Activated T-helper 17 cell treated with anti-CD3 and anti-CD28 coated beads, Interleukin-2, amount 50 U/mL, for 72 hours (primary cell): Measurements from ENCODE around the gene MLLT10. TPM values are rescaled to one million over a fixed set of nuclear protein-coding genes. Genes with fewer than 3 reads are reported as not detected.

Experiments
- ATAC-seq: fragments of 150-1000 bp; cut with Tn5 transposase; replicated peaks from 2 replicates; pipeline ENCODE4 v1.10.0; 2021; ENCODE audit warnings: mild to moderate bottlenecking, moderate library complexity
- H3K27ac Mint-ChIP-seq: one replicate; pipeline ENCODE4 v1.8.0; 2022; ENCODE audit warnings: mixed read lengths
- H3K27me3 Mint-ChIP-seq: one replicate; pipeline ENCODE4 v1.8.0; 2022; ENCODE audit warnings: mixed read lengths
- H3K36me3 Mint-ChIP-seq: one replicate; pipeline ENCODE4 v1.8.0; 2022; ENCODE audit warnings: low read depth, mild to moderate bottlenecking, mixed read lengths
- H3K4me1 Mint-ChIP-seq: one replicate; pipeline ENCODE4 v1.8.0; 2022; ENCODE audit warnings: mixed read lengths
- H3K4me3 Mint-ChIP-seq: one replicate; pipeline ENCODE4 v1.8.0; 2022; ENCODE audit warnings: mild to moderate bottlenecking, mixed read lengths
- H3K9me3 Mint-ChIP-seq: one replicate; pipeline ENCODE4 v1.8.0; 2022; ENCODE audit warnings: mixed read lengths
- total RNA-seq, 2 donors: library from RNA; stranded (reverse); gene quantifications; one replicate each; pipeline ENCODE4 v1.2.3, GENCODE V29; 2022

Gene MLLT10
- total RNA-seq, result 10 to 100 TPM; 45.2 to 50.1 TPM

DNA sequence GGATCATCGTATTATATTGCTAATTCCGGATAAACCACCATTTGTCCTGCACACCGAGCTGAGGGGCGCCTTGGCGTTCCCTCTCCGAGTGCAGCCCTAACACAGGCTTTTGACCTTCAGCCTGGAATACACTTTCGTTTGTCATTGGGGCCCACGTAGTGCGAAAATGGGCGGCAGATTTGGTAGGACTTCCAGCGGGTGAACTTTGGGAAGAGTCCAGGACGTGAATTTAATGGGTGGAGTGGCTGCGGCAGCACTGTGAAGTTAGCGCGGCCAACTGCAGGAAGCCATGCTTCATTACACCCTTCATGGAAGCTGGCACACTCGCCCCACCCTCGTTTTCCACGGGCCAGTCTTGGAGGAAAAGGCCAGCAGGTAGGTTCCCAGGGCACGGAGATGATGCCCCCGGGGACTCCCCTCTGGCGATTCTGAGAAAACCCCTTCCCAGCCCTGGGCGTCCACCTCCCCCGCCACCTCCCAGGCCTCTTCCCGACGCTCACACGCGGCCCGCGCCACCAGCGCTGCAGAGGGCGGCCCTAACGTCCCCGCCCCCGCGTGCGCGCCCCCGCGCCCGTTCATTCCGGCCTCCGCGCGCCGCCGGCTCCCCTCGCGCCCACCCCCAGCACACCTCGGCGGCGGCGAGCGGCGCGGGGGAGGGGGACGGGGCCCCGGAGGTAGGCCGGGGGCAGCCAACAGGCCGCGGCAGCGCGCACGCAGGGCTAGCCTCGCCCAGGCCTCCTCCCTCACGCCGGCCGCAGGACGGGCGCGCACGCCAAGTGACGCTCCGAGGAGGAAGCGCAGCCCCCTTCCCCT is at the start of gene MLLT10:
TSS of gene MLLT10 (plus strand) at position 766 of the 813 bp plus-strand sequence. CDS start 413 bp downstream, outside the sequence.
- peak within 1 kb of the TSS; percentile 88 for H3K4me3 Mint-ChIP-seq
- peak within 1 kb of the TSS; percentile 87 for H3K27ac Mint-ChIP-seq
- H3K27me3 Mint-ChIP-seq, result no peaks in the 10 kb centered on the region
- peaks cover 26% of the 10 kb centered on the region for H3K36me3 Mint-ChIP-seq
- peak; percentile 87 for ATAC-seq
- peaks cover 9% of the 10 kb centered on the region for H3K4me1 Mint-ChIP-seq
- H3K9me3 Mint-ChIP-seq, result no peaks in the 10 kb centered on the region

DNA sequence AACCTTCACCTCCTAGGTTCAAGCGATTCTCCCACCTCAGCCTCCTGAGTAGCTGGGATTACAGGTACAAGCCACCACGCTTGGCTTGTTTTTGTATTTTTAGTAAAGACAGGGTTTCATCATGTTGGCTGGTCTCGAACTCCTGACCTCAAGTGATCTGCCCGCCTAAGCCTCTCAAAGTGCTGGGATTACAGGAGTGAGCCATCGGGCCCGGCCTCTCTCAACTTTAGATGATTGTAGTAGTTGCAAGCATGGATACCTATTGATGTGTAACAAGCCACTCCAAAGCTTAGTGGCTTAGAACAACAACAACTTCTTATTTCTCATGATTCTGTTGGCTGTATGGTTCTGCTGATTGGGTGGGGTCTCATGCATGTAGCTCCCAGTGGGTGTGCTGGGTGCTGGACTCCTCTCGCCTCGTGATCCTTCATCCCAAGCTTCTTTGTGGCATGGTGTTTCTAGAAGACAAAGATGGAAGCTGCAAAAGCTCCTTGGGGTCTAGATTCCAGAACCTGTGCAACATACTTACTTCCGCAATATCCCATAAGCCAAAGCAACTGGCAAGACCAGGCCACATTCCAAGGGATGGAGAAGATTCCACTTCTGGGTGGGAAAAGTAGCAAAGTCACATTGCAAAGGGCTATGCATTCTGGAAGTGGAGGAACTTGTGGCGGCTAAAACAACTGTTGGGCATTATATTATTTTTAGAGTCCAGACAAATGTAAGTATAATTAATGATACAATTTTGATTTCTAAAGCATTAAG is 46.4 kb upstream of the MLLT10 start:
- H3K36me3 Mint-ChIP-seq, result no peaks in the 10 kb centered on the region
- H3K27me3 Mint-ChIP-seq, result peaks cover 18% of the 10 kb centered on the region
- H3K9me3 Mint-ChIP-seq, result no peaks in the 10 kb centered on the region
- no peaks in the 10 kb centered on the region for H3K4me1 Mint-ChIP-seq
- ATAC-seq, result no peak
- H3K27ac Mint-ChIP-seq, result no peak overlapping the region
- no peak overlapping the region for H3K4me3 Mint-ChIP-seq

DNA sequence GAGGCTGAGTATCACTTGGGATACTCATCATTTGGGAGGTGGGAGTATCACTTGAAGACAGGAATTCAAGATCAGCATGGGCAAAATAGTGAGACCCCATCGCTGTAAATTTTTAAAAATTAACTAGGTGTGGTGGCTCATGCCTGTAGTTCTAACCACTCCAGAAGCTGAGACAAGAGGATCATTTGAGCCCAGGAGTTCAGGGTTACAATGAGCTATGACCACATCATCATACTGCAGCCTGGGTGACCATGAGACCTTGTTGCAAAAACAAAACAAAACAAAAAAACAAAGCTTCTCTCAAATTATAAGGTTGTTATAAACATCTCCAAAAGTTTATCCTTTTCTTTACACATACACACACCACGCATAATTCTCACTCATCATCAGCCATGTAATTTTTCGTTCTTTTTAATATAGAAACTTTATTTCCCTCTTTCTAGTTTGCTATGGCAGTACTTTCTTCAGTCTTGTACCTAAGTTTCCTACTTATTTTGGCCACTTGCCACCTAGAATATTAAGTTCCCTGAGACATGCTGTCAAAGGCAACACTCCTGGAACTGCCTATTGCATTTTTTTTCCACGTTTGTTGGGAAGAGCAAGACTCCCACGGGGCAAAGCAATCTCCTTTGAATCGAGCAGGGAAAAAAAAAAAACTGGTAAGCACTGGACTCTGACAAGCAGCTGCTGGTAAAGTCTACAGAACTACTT is 45.6 kb upstream of the MLLT10 start:
- Mint-ChIP-seq H3K36me3 (no peaks in the 10 kb centered on the region), H3K4me1 (no peaks in the 10 kb centered on the region), H3K9me3 (no peaks in the 10 kb centered on the region), H3K27ac (no peak overlapping the region), H3K4me3 (no peak overlapping the region), H3K27me3 (peaks cover 18% of the 10 kb centered on the region)
- ATAC-seq, result no peak

DNA sequence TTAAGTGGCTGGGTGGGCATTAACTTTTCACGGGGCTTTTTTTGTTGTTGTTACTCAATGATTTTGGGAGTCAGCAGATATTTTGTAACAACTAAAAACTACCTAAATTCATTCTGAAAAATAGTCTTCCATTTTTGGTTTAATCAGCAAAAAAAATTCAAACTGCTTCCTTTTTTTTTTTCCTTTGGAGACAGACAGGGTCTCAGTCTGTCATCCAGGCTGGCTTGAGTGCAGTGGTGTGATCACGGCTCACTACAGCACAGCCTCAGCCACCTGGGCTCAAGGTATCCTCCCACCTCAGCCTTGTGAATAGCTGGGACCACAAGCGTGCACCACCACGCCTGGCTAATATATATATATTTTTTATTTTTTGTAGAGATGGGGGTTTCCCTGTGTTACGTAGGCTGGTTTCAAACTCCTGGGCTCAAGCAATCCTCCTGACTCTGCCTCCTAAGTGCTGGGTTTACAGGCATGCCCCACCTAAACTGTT is 45.0 kb upstream of the MLLT10 start:
- Mint-ChIP-seq H3K27me3 (peaks cover 23% of the 10 kb centered on the region), H3K36me3 (no peaks in the 10 kb centered on the region), H3K4me1 (no peaks in the 10 kb centered on the region), H3K27ac (no peak overlapping the region), H3K9me3 (no peaks in the 10 kb centered on the region), H3K4me3 (no peak overlapping the region)
- no peak for ATAC-seq

DNA sequence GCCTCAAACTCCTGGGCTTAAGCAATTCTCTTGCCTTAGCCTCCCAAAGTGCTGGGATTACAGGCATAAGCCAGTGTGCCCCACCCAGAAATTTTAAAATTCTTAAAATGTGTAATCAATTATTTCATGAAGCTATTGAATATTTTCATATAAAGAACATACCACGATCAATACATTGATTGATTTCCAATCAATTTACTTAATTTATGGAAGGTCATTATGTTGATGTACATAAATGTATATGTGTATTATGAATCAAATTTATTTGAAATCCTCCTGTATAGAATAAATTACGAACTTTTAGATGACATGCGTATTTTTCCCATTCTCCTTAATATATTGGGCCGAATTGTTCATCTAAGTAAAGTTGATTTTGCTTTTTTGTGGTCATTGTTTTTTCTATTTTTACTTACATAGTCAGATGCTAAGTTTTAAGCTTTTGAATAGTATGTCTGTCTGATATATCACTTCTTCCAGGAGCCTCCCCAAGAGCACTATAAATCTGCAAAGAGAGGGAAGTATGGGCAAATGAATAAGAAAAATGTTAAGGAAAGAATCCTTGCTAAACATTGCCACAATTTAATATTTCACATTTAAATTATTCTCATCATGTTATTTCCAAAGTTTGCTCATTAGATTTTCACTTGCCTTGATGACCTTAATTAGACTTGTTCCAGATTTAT is 43.9 kb upstream of the MLLT10 start:
- Mint-ChIP-seq H3K36me3 (peaks cover 1% of the 10 kb centered on the region), H3K4me3 (no peak overlapping the region), H3K4me1 (peaks cover 1% of the 10 kb centered on the region), H3K27me3 (peaks cover 22% of the 10 kb centered on the region), H3K9me3 (no peaks in the 10 kb centered on the region), H3K27ac (no peak overlapping the region)
- no peak for ATAC-seq

DNA sequence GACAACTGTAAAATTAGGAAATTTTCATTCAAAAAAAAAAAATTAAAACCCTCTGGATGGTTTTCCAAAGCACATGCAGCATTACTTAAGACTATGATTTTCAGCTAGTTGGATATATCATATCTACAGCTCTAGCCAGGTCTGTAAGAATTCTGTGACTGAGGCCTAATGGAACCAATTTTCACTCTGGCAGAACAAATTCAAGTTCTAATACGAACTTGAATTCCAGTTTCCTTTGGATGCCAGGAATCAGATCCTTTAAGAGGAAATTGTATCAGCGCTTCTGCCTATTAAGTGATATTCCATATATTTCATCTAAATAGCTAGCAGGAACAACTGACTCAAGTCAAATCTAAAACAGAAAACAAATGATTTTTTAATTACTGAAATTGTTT is 43.3 kb upstream of the MLLT10 start:
- no peak for ATAC-seq
- Mint-ChIP-seq H3K4me3 (no peak overlapping the region), H3K27ac (no peak overlapping the region), H3K36me3 (peaks cover 5% of the 10 kb centered on the region), H3K4me1 (peaks cover 5% of the 10 kb centered on the region), H3K27me3 (peaks cover 22% of the 10 kb centered on the region), H3K9me3 (no peaks in the 10 kb centered on the region)

DNA sequence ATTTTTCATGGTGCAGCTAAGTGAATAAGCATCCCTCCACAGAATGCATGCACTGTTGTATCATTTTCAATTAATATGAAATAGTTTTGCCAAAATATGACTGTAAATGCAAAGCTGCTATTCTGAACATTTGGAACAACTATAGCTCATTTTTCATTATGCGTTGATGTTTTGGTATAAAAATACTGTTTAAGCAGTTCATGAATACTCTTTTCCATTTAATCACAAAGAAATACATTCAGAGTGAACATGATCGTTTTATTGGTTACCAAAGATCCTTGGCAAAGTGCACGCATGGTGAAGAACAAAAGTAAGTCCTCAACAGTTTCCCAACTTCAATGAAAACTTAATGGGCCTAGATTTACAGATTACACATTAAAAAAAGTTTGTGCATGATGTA is 41.6 kb upstream of the MLLT10 start:
- H3K27me3 Mint-ChIP-seq, result peaks cover 23% of the 10 kb centered on the region

DNA sequence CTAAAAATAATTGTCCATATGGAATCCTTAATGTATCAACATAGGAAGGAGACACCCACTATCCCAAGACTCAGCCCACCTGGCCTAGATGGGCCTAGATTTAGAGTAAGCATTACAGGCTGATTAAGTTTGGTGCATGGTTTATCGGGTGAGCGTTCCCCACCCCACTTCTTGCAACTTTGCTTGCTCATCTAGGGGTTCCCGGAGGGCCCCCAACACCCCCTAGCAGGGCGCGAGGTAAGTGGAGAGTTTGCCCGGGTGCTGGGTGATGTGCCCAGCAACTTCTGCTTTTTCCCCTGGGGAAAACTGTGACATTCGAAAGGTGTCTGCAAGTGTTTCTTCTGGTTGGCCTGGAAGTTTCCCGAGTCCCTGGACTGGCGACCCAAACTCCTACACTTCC is 40.2 kb upstream of the MLLT10 start:
- Mint-ChIP-seq H3K9me3 (no peaks in the 10 kb centered on the region), H3K4me3 (peak overlapping the region; percentile 90), H3K27ac (no peak overlapping the region), H3K4me1 (peaks cover 9% of the 10 kb centered on the region), H3K36me3 (peaks cover 12% of the 10 kb centered on the region), H3K27me3 (peaks cover 28% of the 10 kb centered on the region)
- ATAC-seq, result no peak

More for the DNA sequence above, 41.6 kb upstream of the MLLT10 start:
- H3K4me1 Mint-ChIP-seq, result peaks cover 6% of the 10 kb centered on the region
- ATAC-seq, result no peak
- no peaks in the 10 kb centered on the region for H3K9me3 Mint-ChIP-seq
- no peak overlapping the region for H3K27ac Mint-ChIP-seq
- peaks cover 6% of the 10 kb centered on the region for H3K36me3 Mint-ChIP-seq
- H3K4me3 Mint-ChIP-seq, result no peak overlapping the region

DNA sequence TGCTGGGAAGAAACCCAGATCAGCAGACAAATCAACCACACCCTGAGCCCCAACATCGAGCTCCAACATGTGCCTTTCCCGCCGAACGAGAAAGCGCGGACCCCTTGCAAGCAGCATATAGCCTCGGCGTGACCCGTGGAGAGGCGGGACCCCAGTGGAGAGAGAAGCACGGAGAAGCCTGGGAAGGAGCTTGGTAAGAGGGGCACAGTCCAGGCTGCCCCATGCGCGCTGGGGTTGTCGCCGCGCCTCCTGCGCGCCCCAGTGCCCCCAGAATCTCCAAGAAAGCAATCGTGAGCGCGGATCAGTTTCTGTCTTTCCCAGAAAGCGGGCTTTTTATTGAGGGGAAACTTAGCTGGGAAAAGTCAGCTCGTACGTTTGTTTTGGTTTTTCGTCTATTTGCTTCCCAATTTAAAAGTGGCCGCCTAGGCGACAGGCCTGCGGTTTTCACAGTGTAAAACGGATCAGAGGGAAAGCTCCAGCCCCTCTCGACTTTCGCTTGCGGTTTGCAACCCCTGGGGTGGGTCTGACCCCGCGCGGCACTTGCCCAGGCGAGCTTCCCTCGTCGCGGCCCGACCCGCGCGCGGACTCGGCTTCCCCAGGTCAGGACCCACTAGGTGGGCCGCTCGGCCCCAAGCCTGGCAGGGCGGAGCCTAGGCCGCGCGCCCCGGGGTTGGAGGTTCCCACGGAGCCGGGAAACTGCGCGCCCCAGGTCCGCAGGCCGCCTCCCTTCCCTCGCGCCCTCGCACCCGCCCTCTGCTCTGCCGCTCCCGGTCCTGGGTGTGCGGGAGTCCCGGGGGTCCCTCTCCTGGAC is 39.6 kb upstream of the MLLT10 start:
- ATAC-seq, result no peak
- peaks cover 34% of the 10 kb centered on the region for H3K27me3 Mint-ChIP-seq
- H3K9me3 Mint-ChIP-seq, result no peaks in the 10 kb centered on the region
- H3K4me3 Mint-ChIP-seq, result peak overlapping the region; percentile 90
- H3K27ac Mint-ChIP-seq, result no peak overlapping the region
- peaks cover 12% of the 10 kb centered on the region for H3K36me3 Mint-ChIP-seq
- peaks cover 9% of the 10 kb centered on the region for H3K4me1 Mint-ChIP-seq

DNA sequence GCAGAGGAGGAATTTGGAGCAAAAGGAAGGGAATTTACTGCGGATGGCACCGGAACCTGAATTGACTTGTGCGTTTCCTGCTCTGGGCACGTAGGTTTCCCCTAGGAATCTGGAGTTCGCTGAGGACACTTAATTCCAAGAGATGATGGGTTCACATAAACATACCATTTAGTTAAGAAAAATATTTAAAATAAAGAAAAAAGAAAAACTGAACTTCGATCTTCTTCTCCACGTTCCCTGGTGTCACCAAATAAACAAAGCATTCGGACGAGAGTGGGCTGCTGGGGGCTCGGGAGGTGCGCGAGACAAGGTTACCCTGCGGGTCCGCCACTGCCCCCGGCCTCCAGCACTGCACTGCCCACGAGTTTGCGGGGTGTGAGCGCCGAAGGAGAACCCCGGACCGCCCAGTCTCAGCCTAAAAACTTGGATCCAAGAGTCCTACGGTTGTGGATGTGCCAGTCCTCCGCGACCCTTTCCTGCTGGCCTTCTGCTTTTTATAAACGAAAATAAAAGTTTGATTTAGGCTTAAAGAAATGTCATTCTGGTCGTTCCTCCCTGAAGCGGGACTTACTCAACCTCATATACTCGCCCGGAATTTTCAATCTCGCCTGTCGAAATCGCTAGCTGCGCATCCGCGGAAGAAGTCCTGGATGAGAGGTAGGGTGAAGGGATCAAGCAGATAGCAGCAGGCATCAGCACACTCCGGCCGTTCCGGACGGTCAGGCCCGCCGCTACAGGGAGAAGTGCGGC is 38.9 kb upstream of the MLLT10 start:
- ATAC-seq, result peak; percentile 1
- no peaks in the 10 kb centered on the region for H3K9me3 Mint-ChIP-seq
- H3K27ac Mint-ChIP-seq, result no peak overlapping the region
- H3K36me3 Mint-ChIP-seq, result peaks cover 12% of the 10 kb centered on the region
- peaks cover 36% of the 10 kb centered on the region for H3K27me3 Mint-ChIP-seq
- H3K4me1 Mint-ChIP-seq, result peaks cover 9% of the 10 kb centered on the region
- peak overlapping the region; percentile 90 for H3K4me3 Mint-ChIP-seq

DNA sequence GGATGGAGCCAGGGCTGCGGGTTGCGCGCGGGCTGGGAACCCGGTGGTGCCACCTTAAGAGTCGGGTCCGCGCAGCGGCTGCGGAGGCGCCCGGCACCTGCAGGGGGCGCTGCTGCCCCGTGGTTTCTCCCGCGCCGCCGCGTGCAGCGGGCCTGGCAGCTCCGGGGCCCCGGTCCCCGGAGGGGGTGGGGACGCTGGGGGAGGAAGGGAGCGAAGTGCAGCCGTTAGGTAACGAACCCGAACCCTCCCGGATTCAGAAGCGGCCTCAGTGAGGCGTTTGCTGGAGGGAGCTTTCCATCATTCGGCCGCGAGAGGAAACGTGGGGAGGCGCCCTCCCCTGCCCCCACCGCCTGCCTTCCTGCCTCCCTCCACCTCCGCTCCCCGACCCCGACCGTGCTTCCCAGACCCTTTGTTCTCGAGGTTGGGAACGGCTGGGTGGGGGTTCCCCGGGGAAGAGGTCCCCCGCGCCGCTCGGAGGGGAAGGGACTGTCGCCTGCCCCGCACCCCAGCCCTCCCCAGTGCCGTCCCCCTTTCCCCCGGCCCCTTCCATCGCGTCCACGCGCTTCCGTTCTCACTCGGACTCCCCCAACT is 38.2 kb upstream of the MLLT10 start:
- Mint-ChIP-seq H3K4me1 (peaks cover 9% of the 10 kb centered on the region), H3K27me3 (peaks cover 36% of the 10 kb centered on the region), H3K4me3 (peak overlapping the region; percentile 90), H3K27ac (no peak overlapping the region), H3K9me3 (no peaks in the 10 kb centered on the region), H3K36me3 (peaks cover 12% of the 10 kb centered on the region)
- ATAC-seq, result peak; percentile 89

DNA sequence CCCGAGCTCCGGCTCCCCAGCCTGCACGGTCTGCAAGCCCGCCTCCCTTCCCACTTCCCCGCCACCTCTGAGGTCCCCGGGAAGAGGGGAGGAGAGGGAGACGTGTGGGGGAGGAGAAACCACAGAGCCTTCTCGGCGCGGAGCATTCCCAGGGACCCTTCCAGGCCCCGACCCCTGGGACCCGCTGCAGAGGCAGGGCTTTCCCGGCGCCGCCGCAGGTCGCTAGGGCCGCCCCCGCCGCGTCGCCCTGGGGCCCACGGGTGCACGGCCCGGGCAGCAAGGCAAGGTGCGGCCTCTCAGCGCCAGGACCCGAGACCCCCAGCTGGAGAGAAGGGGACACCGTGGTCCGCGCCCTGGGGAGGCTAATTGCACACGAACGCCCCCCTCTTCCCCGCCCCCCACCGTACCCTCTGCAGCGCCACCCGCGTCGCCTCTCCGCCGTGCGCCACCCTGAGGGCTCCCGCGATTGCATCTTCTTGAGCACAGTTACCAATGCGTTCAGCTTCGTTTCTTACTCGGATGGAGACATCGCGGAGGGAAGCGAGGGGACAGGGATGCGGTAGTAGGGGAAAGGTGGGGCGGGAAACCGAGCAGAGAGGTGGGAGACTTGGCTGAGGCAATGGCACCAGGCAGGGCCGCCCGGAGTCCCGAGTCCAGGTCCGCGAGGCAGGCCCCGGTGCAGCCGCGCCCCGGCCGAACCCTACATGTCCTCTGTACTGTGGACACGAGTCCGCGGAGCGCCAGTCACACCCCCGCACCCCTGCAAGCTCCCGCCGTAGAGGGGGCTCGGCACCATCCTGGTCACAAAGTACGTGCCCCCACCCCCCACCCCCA is 37.5 kb upstream of the MLLT10 start:
- peaks cover 9% of the 10 kb centered on the region for H3K4me1 Mint-ChIP-seq
- no peaks in the 10 kb centered on the region for H3K9me3 Mint-ChIP-seq
- peaks cover 32% of the 10 kb centered on the region for H3K27me3 Mint-ChIP-seq
- H3K4me3 Mint-ChIP-seq, result peak overlapping the region; percentile 90
- peaks cover 12% of the 10 kb centered on the region for H3K36me3 Mint-ChIP-seq
- ATAC-seq, result peak; percentile 63
- no peak overlapping the region for H3K27ac Mint-ChIP-seq
